Epithelial cell of proximal tubule (primary cell): ENCODE results near the gene TUBB1. TPM values are rescaled to one million over a fixed set of nuclear protein-coding genes. Genes with fewer than 3 reads are reported as not detected.
A peak's percentile ranks its signal among the peaks of the same experiment; 100 is the strongest.
"Not testable (repeated sequence)": the region's sequence is repeated elsewhere in the genome, so short reads cannot be mapped to it uniquely, and the experiment has no call there.

Experiments
- DNase-seq: peaks from one replicate; pipeline ENCODE4 v3.0.0-alpha.2; 2011; ENCODE audit warnings: low read depth
- H3K4me3 ChIP-seq: 2 replicates; pipeline ENCODE4 v1.5.1; 2011; ENCODE audit warnings: low read depth, mild to moderate bottlenecking, low read length
- CTCF ChIP-seq: conservative IDR thresholded peaks from 2 replicates; pipeline ENCODE4 v1.5.1; 2012; ENCODE audit warnings: low read depth, mild to moderate bottlenecking, low read length
- total RNA-seq: library from RNA; depleted of rRNA; stranded (reverse); fragments of >200 nt; gene quantifications from 2 replicates; pipeline ENCODE4 v1.2.3, GENCODE V29; 2015

TUBB1 gene
- total RNA-seq, 1 donor from 2014 or later, result not detected

GRCh38 chr20:59033616-59034165 lies 14.5 kb downstream of the TUBB1 start:
- no peak for DNase-seq
- no peak overlapping the region for H3K4me3 ChIP-seq
- no peak for TF ChIP-seq CTCF

- DNase-seq, result no peak
- TF ChIP-seq CTCF, result no peak
- no peak overlapping the region for H3K4me3 ChIP-seq
These were observed 16.2 kb downstream of the TUBB1 start for GRCh38 chr20:59035381-59035780.

GRCh38 chr20:59037386-59037785 lies 18.2 kb downstream of the TUBB1 start:
- no peak for DNase-seq
- TF ChIP-seq CTCF, result no peak
- H3K4me3 ChIP-seq, result no peak overlapping the region

- no peak overlapping the region for H3K4me3 ChIP-seq
- TF ChIP-seq CTCF, result no peak
- DNase-seq, result no peak
These were observed 20.0 kb downstream of the TUBB1 start for GRCh38 chr20:59039233-59039632.

GRCh38 chr20:59040667-59041066 lies 21.4 kb downstream of the TUBB1 start:
- DNase-seq, result no peak
- TF ChIP-seq CTCF, result no peak
- H3K4me3 ChIP-seq, result no peak overlapping the region

GRCh38 chr20:59041487-59041886 lies 22.3 kb downstream of the TUBB1 start:
- H3K4me3 ChIP-seq, result peak overlapping the region; percentile 78

GRCh38 chr20:59042151-59042795 lies 23.0 kb downstream of the TUBB1 start, which contains the start of gene PRELID3B:
Gene PRELID3B (minus strand): TSS chr20:59042786. CDS start chr20:59042730, 56 bp downstream.
- no peak for TF ChIP-seq CTCF
- no peak for DNase-seq
- H3K4me3 ChIP-seq, result peak within 1 kb of the TSS; percentile 78

More at GRCh38 chr20:59041487-59041886, 22.3 kb downstream of the TUBB1 start:
- DNase-seq, result not testable (repeated sequence)
